ENCODE measurements around the gene EDN2.

EDN2 gene

GRCh38 chr1:41486053-41486370 is 1.5 kb upstream of the EDN2 start:
- in situ Hi-C loops (cut with HindIII; ENCODE audit: low sequenced_read_pairs), result no loop called here

- in situ Hi-C loops (cut with HindIII; ENCODE audit: low sequenced_read_pairs), result no loop called here
These were observed 1.1 kb upstream of the EDN2 start for GRCh38 chr1:41485605-41486004.

GRCh38 chr1:41483960-41484401 is 502 bp downstream of the EDN2 start:
- in situ Hi-C loops (cut with HindIII; ENCODE audit: low sequenced_read_pairs), result no loop called here

GRCh38 chr1:41483001-41483850 is 1.3 kb downstream of the EDN2 start:
- in situ Hi-C loops (cut with HindIII; ENCODE audit: low sequenced_read_pairs), result no loop called here

- in situ Hi-C loops (cut with HindIII; ENCODE audit: low sequenced_read_pairs), result no loop called here
These were observed 2.3 kb downstream of the EDN2 start for GRCh38 chr1:41482001-41482765.

GRCh38 chr1:41481109-41481775 is 3.2 kb downstream of the EDN2 start:
- in situ Hi-C loops (cut with HindIII; ENCODE audit: low sequenced_read_pairs), result no loop called here

GRCh38 chr1:41480204-41481108 is 4.0 kb downstream of the EDN2 start:
- in situ Hi-C loops (cut with HindIII; ENCODE audit: low sequenced_read_pairs), result no loop called here

- in situ Hi-C loops (cut with HindIII; ENCODE audit: low sequenced_read_pairs), result loop anchor here (5.0 kb wide), 2 partner anchors 63 to 192 kb away; no protein-coding TSS in a partner anchor
These were observed 4.7 kb downstream of the EDN2 start for GRCh38 chr1:41479808-41480160.

GRCh38 chr1:41479000-41479807 is 5.3 kb downstream of the EDN2 start:
- in situ Hi-C loops (cut with HindIII; ENCODE audit: low sequenced_read_pairs), result loop anchor here (5.0 kb wide), 2 partner anchors 63 to 192 kb away; no protein-coding TSS in a partner anchor

- in situ Hi-C loops (cut with HindIII; ENCODE audit: low sequenced_read_pairs), result loop anchor here (5.0 kb wide), 2 partner anchors 64 to 191 kb away; no protein-coding TSS in a partner anchor
These were observed 6.2 kb downstream of the EDN2 start for GRCh38 chr1:41478118-41478748.

GRCh38 chr1:41476807-41477361 is 7.6 kb downstream of the EDN2 start:
- in situ Hi-C loops (cut with HindIII; ENCODE audit: low sequenced_read_pairs), result loop anchor here (5.0 kb wide), 2 partner anchors 65 to 190 kb away; no protein-coding TSS in a partner anchor

- in situ Hi-C loops (cut with HindIII; ENCODE audit: low sequenced_read_pairs), result loop anchor here (5.0 kb wide), 2 partner anchors 66 to 189 kb away; no protein-coding TSS in a partner anchor
These were observed 8.5 kb downstream of the EDN2 start for GRCh38 chr1:41475859-41476567.

GRCh38 chr1:41475346-41475745 is 9.1 kb downstream of the EDN2 start:
- in situ Hi-C loops (cut with HindIII; ENCODE audit: low sequenced_read_pairs), result loop anchor here (5.0 kb wide), 2 partner anchors 67 to 188 kb away; no protein-coding TSS in a partner anchor

GRCh38 chr1:41474490-41475271 is 9.8 kb downstream of the EDN2 start:
- in situ Hi-C loops (cut with HindIII; ENCODE audit: low sequenced_read_pairs), result loop anchor here (5.0 kb wide), 2 partner anchors 68 to 187 kb away; no protein-coding TSS in a partner anchor

GRCh38 chr1:41473738-41474362 is 10.6 kb downstream of the EDN2 start:
- in situ Hi-C loops (cut with HindIII; ENCODE audit: low sequenced_read_pairs), result no loop called here

GRCh38 chr1:41471658-41472057 is 12.8 kb downstream of the EDN2 start:
- in situ Hi-C loops (cut with HindIII; ENCODE audit: low sequenced_read_pairs), result no loop called here

- in situ Hi-C loops (cut with HindIII; ENCODE audit: low sequenced_read_pairs), result no loop called here
These were observed 14.8 kb downstream of the EDN2 start for GRCh38 chr1:41469706-41470105.
